GM21381 (cell line): ENCODE measurements around the gene RGMB.

ENCODE experiments used
- ATAC-seq: cut with Tn5 transposase; IDR thresholded peaks from one replicate; pipeline ENCODE4 v1.9.1; 2021; ENCODE audit warnings: mild to moderate bottlenecking, moderate library complexity; ENCODE audit not compliant: unreplicated experiment

Gene RGMB

GRCh38 chr5:98767581-98767980 is 5.9 kb upstream of the RGMB start:
- no peak for ATAC-seq

GRCh38 chr5:98768160-98768959 is 5.1 kb upstream of the RGMB start:
- ATAC-seq: peak; percentile 45

GRCh38 chr5:98768960-98769209 is 4.6 kb upstream of the RGMB start:
- no peak for ATAC-seq

GRCh38 chr5:98769210-98769958 is 4.1 kb upstream of the RGMB start:
- no peak for ATAC-seq

- no peak for ATAC-seq
These were observed 3.6 kb upstream of the RGMB start for GRCh38 chr5:98769959-98770208.

- no peak for ATAC-seq
These were observed 3.1 kb upstream of the RGMB start for GRCh38 chr5:98770209-98770910.

GRCh38 chr5:98770911-98771322 is 2.5 kb upstream of the RGMB start:
- no peak for ATAC-seq

GRCh38 chr5:98771382-98772109 is 1.9 kb upstream of the RGMB start:
- no peak for ATAC-seq

- no peak for ATAC-seq
These were observed 849 bp upstream of the RGMB start for GRCh38 chr5:98772415-98773213.

GRCh38 chr5:98773214-98773463 is 324 bp upstream of the RGMB start:
- no peak for ATAC-seq

GRCh38 chr5:98774192-98775033 is 950 bp downstream of the RGMB start:
- ATAC-seq: peak; percentile 30

GRCh38 chr5:98775246-98776065 is 2.0 kb downstream of the RGMB start:
- ATAC-seq: no peak

- ATAC-seq: no peak
These were observed 2.7 kb downstream of the RGMB start for GRCh38 chr5:98776066-98776705.

GRCh38 chr5:98777295-98777694 is 3.8 kb downstream of the RGMB start:
- ATAC-seq: no peak

GRCh38 chr5:98779264-98779877 is 5.9 kb downstream of the RGMB start:
- ATAC-seq: no peak

- ATAC-seq: peak; percentile 45
These were observed 6.9 kb downstream of the RGMB start for GRCh38 chr5:98780390-98780789.

- ATAC-seq: no peak
These were observed 8.1 kb downstream of the RGMB start for GRCh38 chr5:98781520-98781919.

- no peak for ATAC-seq
These were observed 8.5 kb downstream of the RGMB start for GRCh38 chr5:98781964-98782363.
